Measurements from ENCODE around the gene CLEC11A. TPM values are rescaled to one million over a fixed set of nuclear protein-coding genes. Genes with fewer than 3 reads are reported as not detected.

The CLEC11A gene
- total RNA-seq, 2 donors from 2014 or later: 13.8 to 26.2 TPM

GRCh38 chr19:50721441-50722137 is 1.6 kb upstream of the CLEC11A start:
- Histone ChIP-seq H3K4me1 (replicated peaks) (peaks cover 4% of the 10 kb centered on the region), H3K36me3 (no peaks in the 10 kb centered on the region), H3K27ac (no peak overlapping the region), H3K4me3 (no peak overlapping the region), H3K27me3 (replicated peaks; ENCODE audit: insufficient read depth) (peaks cover 7% of the 10 kb centered on the region), H3K9me3 (no peaks in the 10 kb centered on the region)
- DNase-seq (ENCODE audit: low spot score): no peak
- intact Hi-C loops (cut with DNase I): no loop called here
- 84% methylated on average over 10 of the region's 10 CpGs for WGBS
- TF ChIP-seq POLR2A (IDR thresholded peaks at IDR 0.05) (no peak), POLR2AphosphoS5 (IDR thresholded peaks at IDR 0.05) (no peak), CTCF (IDR thresholded peaks at IDR 0.05) (no peak)

GRCh38 chr19:50722201-50723013 is 757 bp upstream of the CLEC11A start:
- peaks cover 7% of the 10 kb centered on the region for H3K27me3 ChIP-seq (replicated peaks; ENCODE audit: insufficient read depth)
- no peak overlapping the region for H3K4me3 ChIP-seq
- peaks cover 4% of the 10 kb centered on the region for H3K4me1 ChIP-seq (replicated peaks)

GRCh38 chr19:50723735-50724521 is 764 bp downstream of the CLEC11A start:
- H3K36me3 ChIP-seq: no peaks in the 10 kb centered on the region

More at GRCh38 chr19:50722201-50723013, 757 bp upstream of the CLEC11A start:
- WGBS: 50% methylated on average over 15 of the region's 15 CpGs
- TF ChIP-seq POLR2A (IDR thresholded peaks at IDR 0.05): no peak
- TF ChIP-seq POLR2AphosphoS5 (IDR thresholded peaks at IDR 0.05): no peak
- Histone ChIP-seq H3K27ac (peak overlapping the region in 1 of 2 donors; percentile 5), H3K9me3 (no peaks in the 10 kb centered on the region), H3K36me3 (no peaks in the 10 kb centered on the region)
- DNase-seq (ENCODE audit: low spot score): no peak
- intact Hi-C loops (cut with DNase I): no loop called here

DNA sequence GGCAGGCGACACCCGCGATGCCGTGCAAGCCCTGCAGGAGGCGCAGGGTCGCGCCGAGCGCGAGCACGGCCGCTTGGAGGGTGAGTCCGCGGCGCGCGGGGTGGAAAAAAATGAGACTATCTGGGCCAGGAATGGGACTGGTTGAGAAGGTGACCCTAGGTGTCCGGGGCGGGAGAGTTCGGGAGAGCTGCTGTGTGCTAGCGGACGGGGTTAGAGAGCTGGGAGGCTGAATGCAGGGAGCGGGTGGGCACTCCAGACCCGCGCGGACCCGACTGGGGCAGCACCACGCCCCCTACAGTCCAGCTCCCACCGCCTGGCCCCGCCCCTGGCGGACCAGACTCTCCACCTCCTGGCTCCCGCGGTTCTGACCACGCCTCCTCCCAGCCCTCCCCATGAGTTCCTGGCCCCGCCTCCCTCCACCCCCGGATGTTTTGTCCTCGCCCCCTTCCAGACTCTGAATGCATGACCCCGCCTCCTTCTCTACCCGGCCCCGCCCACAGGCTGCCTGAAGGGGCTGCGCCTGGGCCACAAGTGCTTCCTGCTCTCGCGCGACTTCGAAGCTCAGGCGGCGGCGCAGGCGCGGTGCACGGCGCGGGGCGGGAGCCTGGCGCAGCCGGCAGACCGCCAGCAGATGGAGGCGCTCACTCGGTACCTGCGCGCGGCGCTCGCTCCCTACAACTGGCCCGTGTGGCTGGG is 1.5 kb downstream of the CLEC11A start:
- Histone ChIP-seq H3K27ac (peak overlapping the region; percentile 75 to 77), H3K9me3 (no peaks in the 10 kb centered on the region), H3K27me3 (replicated peaks; ENCODE audit: insufficient read depth) (no peaks in the 10 kb centered on the region), H3K4me3 (peak overlapping the region; percentile 57 to 63), H3K4me1 (replicated peaks) (peaks cover 4% of the 10 kb centered on the region), H3K36me3 (no peaks in the 10 kb centered on the region)
- DNase-seq (ENCODE audit: low spot score): peak; percentile 100
- under 1% methylated on average over 65 of the region's 65 CpGs for WGBS
- TF ChIP-seq POLR2AphosphoS5 (IDR thresholded peaks at IDR 0.05) (peak; percentile 87), POLR2A (IDR thresholded peaks at IDR 0.05) (peak; percentile 87), CTCF (IDR thresholded peaks at IDR 0.05) (peak; percentile 54 to 93 (median 78))
- intact Hi-C loops (cut with DNase I): no loop called here

More at GRCh38 chr19:50723735-50724521, 764 bp downstream of the CLEC11A start:
- peak overlapping the region; percentile 63 to 77 for H3K27ac ChIP-seq
- no peaks in the 10 kb centered on the region for H3K9me3 ChIP-seq
- WGBS: 18% methylated on average over 24 of the region's 31 CpGs
- peak overlapping the region; percentile 57 to 63 for H3K4me3 ChIP-seq
- no peak for DNase-seq (ENCODE audit: low spot score)
- H3K4me1 ChIP-seq (replicated peaks): peaks cover 4% of the 10 kb centered on the region
- intact Hi-C loops (cut with DNase I): no loop called here
- H3K27me3 ChIP-seq (replicated peaks; ENCODE audit: insufficient read depth): peaks cover 1% of the 10 kb centered on the region
- TF ChIP-seq POLR2A (IDR thresholded peaks at IDR 0.05) (no peak), CTCF (IDR thresholded peaks at IDR 0.05) (no peak), POLR2AphosphoS5 (IDR thresholded peaks at IDR 0.05) (no peak)
